Gastroesophageal sphincter (tissue), 4 donors: ENCODE measurements around the gene PPP1R11. TPM values are rescaled to one million over a fixed set of nuclear protein-coding genes. Genes with fewer than 3 reads are reported as not detected.

Experiments
- ATAC-seq: fragments of 150-250 bp; one replicate; pipeline ENCODE4 v1.9.1; 2016; ENCODE audit warnings: mild to moderate bottlenecking, moderate library complexity
- H3K27ac ChIP-seq, 4 donors: fragments of 200-600 bp; sonication (generic) in 3 of 4; 1 replicate in 3 of 4; 2 replicates in 1 of 4; pipeline ENCODE4 v1.5.1; 2016 to 2019
- H3K27me3 ChIP-seq: fragments of 200-600 bp; sonication (generic); one replicate; pipeline ENCODE4 v1.5.1; 2019
- H3K36me3 ChIP-seq, 2 donors: fragments of 200-600 bp; sonication (generic); one replicate each; pipeline ENCODE4 v1.5.1; 2019; ENCODE audit warnings: control low read depth in 1 of 2
- H3K4me1 ChIP-seq, 3 donors: fragments of 200-600 bp; sonication (generic); 1 replicate in 2 of 3; 2 replicates in 1 of 3; pipeline ENCODE4 v1.5.1; 2016 to 2019; ENCODE audit warnings: control low read depth in 2 of 3
- H3K4me3 ChIP-seq, 2 donors: fragments of 200-600 bp; sonication (generic); one replicate each; pipeline ENCODE4 v1.5.1; 2019; ENCODE audit warnings: mild to moderate bottlenecking in 1 of 2, moderate library complexity in 1 of 2
- H3K9me3 ChIP-seq, 3 donors: fragments of 200-600 bp; sonication (generic); one replicate each; pipeline ENCODE4 v1.5.1; 2017 to 2019; ENCODE audit warnings: control low read depth in 2 of 3
- EP300 ChIP-seq: sonication (generic); formaldehyde crosslinking; IDR thresholded peaks from one replicate; pipeline ENCODE4 v1.6.1; 2017; ENCODE audit warnings: antibody characterized with exemption, mild to moderate bottlenecking
- POLR2A ChIP-seq, 2 donors: fragments of 450-650 bp; IDR thresholded peaks; one replicate each; pipeline ENCODE4 v1.6.1; 2017; ENCODE audit warnings: antibody characterized with exemption in 2 of 2, mild to moderate bottlenecking in 2 of 2, moderate library complexity in 1 of 2
- POLR2AphosphoS5 ChIP-seq: sonication (generic); formaldehyde crosslinking; IDR thresholded peaks from one replicate; pipeline ENCODE4 v1.6.1; 2017; ENCODE audit warnings: antibody characterized with exemption
- WGBS, 2 donors: methylation state at CpG; one replicate each; pipeline ENCODE4 v1.1.5; 2018; ENCODE audit warnings: low coverage in 1 of 2; 5-methylcytosine and 5-hydroxymethylcytosine counted together
- total RNA-seq, 4 donors: library from RNA; depleted of rRNA; stranded (reverse); fragments of >200 nt; gene quantifications; one replicate each; pipeline ENCODE4 v1.1.0, GENCODE V29; 2016
- TF ChIP-seq, protein P1 (sequence below), 4 experiments: fragments of 200-600 bp in 2 of 4; fragments of 450-650 bp in 2 of 4; sonication (generic) in 1 of 4; IDR thresholded peaks; one replicate each; pipeline ENCODE4 v1.5.1; 2017 to 2019; ENCODE audit warnings: antibody characterized with exemption in 4 of 4, mild to moderate bottlenecking in 2 of 4, moderate library complexity in 2 of 4

Gene PPP1R11
- total RNA-seq, 4 donors from 2014 or later: 49.4 to 63.1 (median 57.5) TPM

DNA sequence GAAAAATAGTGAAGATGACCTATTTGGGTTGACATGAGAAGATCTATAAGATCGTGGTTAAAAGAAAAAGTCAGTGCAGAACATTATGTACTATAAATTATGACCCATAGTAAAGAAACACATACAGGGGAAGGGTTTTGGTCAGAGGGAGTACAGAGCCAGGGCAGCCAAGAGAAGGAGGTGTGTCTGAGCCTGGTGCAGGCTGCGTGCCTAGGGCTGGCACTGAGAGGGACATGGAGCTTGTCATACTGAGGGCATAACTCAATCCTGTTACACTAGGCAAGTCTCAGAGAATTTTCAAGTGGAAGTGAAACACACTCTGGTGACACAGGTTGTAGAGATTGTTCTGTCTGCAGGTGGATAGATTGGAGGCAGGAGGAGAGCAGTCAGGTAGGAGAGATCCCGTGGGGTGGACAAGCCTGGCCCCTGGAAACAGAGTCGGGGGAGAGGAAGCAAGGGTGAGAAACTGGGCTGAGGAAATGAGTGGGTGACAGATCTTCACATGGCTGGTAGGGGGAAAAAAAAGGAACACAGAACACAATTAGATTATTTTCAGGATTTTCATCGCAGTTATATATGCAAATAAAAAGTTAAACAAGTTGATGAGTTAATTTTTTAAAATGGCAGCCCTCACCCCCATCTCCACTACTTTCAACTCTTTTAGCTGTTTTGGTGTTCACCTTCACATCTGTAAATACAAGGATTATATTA is 27.1 kb downstream of the PPP1R11 start:
- H3K9me3 ChIP-seq: no peaks in the 10 kb centered on the region
- WGBS, 2 donors: 63 to 83% methylated on average over 5 of the region's 5 CpGs
- H3K27ac ChIP-seq: no peak overlapping the region
- TF ChIP-seq, protein P1, sequence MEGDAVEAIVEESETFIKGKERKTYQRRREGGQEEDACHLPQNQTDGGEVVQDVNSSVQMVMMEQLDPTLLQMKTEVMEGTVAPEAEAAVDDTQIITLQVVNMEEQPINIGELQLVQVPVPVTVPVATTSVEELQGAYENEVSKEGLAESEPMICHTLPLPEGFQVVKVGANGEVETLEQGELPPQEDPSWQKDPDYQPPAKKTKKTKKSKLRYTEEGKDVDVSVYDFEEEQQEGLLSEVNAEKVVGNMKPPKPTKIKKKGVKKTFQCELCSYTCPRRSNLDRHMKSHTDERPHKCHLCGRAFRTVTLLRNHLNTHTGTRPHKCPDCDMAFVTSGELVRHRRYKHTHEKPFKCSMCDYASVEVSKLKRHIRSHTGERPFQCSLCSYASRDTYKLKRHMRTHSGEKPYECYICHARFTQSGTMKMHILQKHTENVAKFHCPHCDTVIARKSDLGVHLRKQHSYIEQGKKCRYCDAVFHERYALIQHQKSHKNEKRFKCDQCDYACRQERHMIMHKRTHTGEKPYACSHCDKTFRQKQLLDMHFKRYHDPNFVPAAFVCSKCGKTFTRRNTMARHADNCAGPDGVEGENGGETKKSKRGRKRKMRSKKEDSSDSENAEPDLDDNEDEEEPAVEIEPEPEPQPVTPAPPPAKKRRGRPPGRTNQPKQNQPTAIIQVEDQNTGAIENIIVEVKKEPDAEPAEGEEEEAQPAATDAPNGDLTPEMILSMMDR (IDR thresholded peaks at IDR 0.05): no peak
- no peak for TF ChIP-seq EP300
- no peak for TF ChIP-seq POLR2AphosphoS5
- TF ChIP-seq POLR2A (IDR thresholded peaks at IDR 0.05): no peak
- H3K4me3 ChIP-seq: no peak overlapping the region
- ATAC-seq: no peak
- no peaks in the 10 kb centered on the region for H3K36me3 ChIP-seq
- H3K4me1 ChIP-seq: no peaks in the 10 kb centered on the region
- H3K27me3 ChIP-seq: peaks cover 97% of the 10 kb centered on the region

DNA sequence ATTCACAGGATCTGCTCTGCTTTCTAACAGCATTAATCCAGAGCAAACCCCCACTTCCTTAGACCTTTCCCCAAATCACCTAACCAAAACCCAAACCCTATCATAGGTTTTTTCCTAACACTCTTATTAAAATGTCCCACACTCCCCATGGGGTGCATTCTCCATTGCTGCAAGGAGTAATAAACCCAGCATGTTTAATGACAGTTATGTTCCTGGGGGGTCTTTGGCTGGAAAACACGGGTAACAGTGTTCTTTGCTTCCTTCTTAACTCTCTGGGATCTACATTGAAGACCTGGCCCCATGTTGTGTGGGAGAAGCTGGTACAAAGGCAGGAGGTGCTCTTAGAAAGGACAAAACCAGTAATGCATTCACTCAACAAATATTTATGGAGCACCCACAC is 29.8 kb downstream of the PPP1R11 start:
- Histone ChIP-seq H3K4me1 (peaks cover 0 to 20% (median 12%) of the 10 kb centered on the region in 3 donors), H3K9me3 (no peaks in the 10 kb centered on the region), H3K27me3 (peaks cover 91% of the 10 kb centered on the region), H3K4me3 (no peak overlapping the region), H3K27ac (no peak overlapping the region), H3K36me3 (no peaks in the 10 kb centered on the region)
- TF ChIP-seq, protein P1 (IDR thresholded peaks at IDR 0.05): no peak
- TF ChIP-seq EP300 (no peak), POLR2AphosphoS5 (no peak), POLR2A (IDR thresholded peaks at IDR 0.05) (no peak)
- ATAC-seq: no peak
- 23 to 57% methylated on average over 1 of the region's 1 CpG for WGBS, 2 donors

DNA sequence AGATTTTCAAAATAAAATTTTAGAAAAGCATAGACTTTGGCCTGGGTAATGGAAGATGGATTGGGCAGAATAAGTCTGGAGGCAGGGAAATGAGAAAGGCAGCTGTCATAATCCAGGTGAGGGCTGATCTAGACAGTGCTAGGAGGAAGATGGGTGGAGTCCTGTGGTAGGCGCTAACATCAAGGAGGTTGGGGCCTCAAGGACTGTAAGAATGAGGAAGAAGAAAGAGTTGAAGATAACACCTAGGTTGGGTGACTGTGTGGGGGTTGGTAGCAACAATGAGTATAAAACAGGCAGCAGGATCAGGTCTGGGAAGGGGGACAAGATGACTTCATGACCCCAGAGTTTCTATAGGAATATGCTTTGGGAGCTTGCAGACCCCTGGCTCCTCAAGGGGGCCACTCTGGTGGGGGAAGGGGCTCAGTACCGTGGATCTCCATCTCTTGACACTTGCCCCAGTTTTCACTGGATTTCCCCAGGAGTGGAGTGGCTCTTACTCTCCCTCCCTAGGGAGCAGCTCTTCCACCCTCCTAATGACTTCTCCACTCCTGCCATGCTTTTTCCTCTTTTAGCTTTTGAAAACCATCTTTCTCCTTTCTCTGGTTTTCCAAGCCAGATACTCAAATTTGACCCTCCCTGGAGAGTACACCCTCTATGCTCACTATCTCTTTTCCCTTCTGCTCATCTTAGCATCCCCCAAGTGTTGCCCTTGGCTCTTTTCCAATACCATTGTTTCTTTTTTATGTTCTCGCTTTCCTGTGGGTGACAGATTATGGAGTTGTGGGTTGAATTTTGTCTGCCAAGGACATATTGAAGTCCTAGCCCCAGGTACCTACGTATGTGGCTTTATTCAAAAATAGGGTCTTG is 31.1 kb downstream of the PPP1R11 start:
- H3K9me3 ChIP-seq: no peaks in the 10 kb centered on the region
- 59 to 79% methylated on average over 2 to 4 of the region's 4 CpGs for WGBS, 2 donors
- no peak overlapping the region for H3K27ac ChIP-seq
- ATAC-seq: no peak
- no peaks in the 10 kb centered on the region for H3K36me3 ChIP-seq
- TF ChIP-seq EP300 (no peak), POLR2AphosphoS5 (no peak), POLR2A (IDR thresholded peaks at IDR 0.05) (no peak)
- TF ChIP-seq, protein P1 (IDR thresholded peaks at IDR 0.05): no peak
- H3K4me1 ChIP-seq: peaks cover 0 to 33% (median 19%) of the 10 kb centered on the region in 3 donors
- H3K27me3 ChIP-seq: peaks cover 78% of the 10 kb centered on the region
- no peak overlapping the region for H3K4me3 ChIP-seq

DNA sequence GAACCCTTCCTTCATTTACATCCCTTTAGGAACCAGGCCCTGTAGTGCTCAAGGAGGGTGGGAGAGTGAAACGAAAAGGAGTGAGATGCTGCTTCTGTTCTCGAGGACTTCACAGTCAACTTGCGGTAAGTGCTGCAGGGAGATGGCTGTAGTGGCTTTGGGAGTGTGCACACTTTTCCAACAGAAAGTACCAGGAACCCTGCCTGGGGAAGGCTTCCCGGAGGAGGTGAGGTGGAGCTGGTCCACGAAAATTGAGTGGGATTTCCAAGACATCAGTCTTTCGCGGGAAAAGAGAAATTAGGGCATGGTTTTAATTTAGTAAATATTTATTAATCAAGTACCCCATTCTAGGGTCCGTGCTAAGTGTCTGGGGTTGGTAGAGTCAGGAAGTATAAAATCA is 33.2 kb downstream of the PPP1R11 start:
- TF ChIP-seq POLR2A (IDR thresholded peaks at IDR 0.05): no peak
- no peak for TF ChIP-seq EP300
- Histone ChIP-seq H3K4me1 (peaks cover 0 to 40% (median 19%) of the 10 kb centered on the region in 3 donors), H3K36me3 (no peaks in the 10 kb centered on the region), H3K27ac (no peak overlapping the region), H3K4me3 (no peak overlapping the region), H3K27me3 (peaks cover 67% of the 10 kb centered on the region), H3K9me3 (no peaks in the 10 kb centered on the region)
- WGBS, 2 donors: 14 to 15% methylated on average over 8 of the region's 8 CpGs
- no peak for ATAC-seq

DNA sequence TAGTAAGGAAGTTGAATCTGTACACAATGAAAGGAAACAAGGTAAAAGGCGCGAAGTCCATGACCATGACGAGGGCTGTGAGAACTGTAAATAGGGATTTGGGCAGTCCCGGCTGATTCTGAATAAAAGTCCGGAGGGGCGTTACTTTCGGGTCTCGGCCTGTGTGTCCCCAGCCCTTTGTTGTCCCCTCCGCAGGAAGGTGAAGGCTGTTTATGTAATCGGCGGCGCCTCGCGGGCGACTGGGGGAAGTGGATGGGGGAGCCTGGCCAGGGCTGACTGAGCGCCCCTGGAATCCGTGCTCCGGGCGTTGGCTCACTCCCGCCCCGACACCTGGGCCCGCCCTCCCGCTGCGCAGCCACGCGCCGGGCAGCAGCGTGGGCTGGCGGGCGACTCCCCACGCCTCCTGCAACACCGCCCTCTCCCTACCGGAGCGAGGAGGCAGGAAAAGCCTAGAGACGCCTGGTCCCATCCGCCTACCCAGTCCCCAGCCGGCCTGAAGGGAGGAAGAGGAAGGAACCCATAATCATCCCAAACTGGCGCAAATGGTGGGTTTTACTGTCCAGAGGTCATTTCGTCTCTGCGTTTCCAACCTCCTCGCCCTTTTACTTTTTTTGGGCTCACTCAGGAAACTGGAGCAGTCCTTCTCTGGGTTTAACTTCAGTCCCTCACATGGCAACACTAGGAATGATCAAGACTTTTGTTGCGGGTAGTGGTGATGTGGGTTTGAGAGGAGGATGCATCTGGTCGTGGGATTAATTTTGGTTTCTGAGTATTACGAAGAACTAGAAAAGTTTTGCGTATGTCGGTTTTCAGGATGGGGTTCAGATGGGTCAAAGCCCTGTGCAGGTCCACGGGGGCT is 33.8 kb downstream of the PPP1R11 start:
- Histone ChIP-seq H3K4me3 (peak overlapping the region in 1 of 2 donors; percentile 47), H3K4me1 (peaks cover 0 to 40% (median 19%) of the 10 kb centered on the region in 3 donors), H3K9me3 (no peaks in the 10 kb centered on the region), H3K27me3 (peaks cover 64% of the 10 kb centered on the region), H3K27ac (peak overlapping the region in 1 of 4 donors; percentile 76), H3K36me3 (no peaks in the 10 kb centered on the region)
- ATAC-seq: no peak
- TF ChIP-seq POLR2A (IDR thresholded peaks at IDR 0.05) (no peak), POLR2AphosphoS5 (no peak), EP300 (no peak)
- TF ChIP-seq, protein P1 (IDR thresholded peaks at IDR 0.05): no peak
- WGBS, 2 donors: 2 to 6% methylated on average over 10 to 13 of the region's 47 CpGs
